Spleen (tissue), 7 donors: ENCODE data around the gene HMGN1.

Source experiments
- CTCF ChIP-seq, 11 experiments: fragments of 200-600 bp in 7 of 11; fragments of 450-650 bp in 4 of 11; sonication (generic) in 4 of 11; IDR thresholded peaks in 8 of 11; conservative IDR thresholded peaks in 3 of 11; 1 replicate in 7 of 11; 2 replicates in 4 of 11; pipeline versions ENCODE4 v1.4.0 to v1.8.0; 2016 to 2021; ENCODE audit warnings: antibody characterized with exemption in 11 of 11, inconsistent platforms in 4 of 11, mild to moderate bottlenecking in 1 of 11
- POLR2A ChIP-seq, 3 donors: fragments of 450-650 bp; IDR thresholded peaks; one replicate each; pipeline ENCODE4 v1.5.1; 2017; ENCODE audit warnings: antibody characterized with exemption in 3 of 3, mild to moderate bottlenecking in 1 of 3
- POLR2AphosphoS5 ChIP-seq, 3 donors: sonication (generic); formaldehyde crosslinking; IDR thresholded peaks; one replicate each; pipeline ENCODE4 v1.5.1; 2017; ENCODE audit warnings: antibody characterized with exemption in 3 of 3
- donor health status: DM: no; HTN: no; CAD: no; lungs with moderate emphysema.
- donor health status: DM: no; HTN: no; CAD: no.
- donor health status: DM: no; HTN: no; CAD: no.

GRCh38 chr21:39307466-39307865, 41.4 kb downstream of the HMGN1 start:
- TF ChIP-seq CTCF (IDR thresholded peaks at IDR 0.05 in 8 of 11, conservative IDR thresholded peaks at IDR 0.05 in 3 of 11) (no peak), POLR2A (IDR thresholded peaks at IDR 0.05) (no peak), POLR2AphosphoS5 (IDR thresholded peaks at IDR 0.05) (no peak)
